Loucy (cell line): ENCODE measurements around the gene TDRD3.

Experiments
- H2AFZ ChIP-seq: fragments of 200-600 bp; sonication (generic); 2 replicates; pipeline ENCODE4 v1.6.0; 2016; ENCODE audit warnings: antibody characterized with exemption, mild to moderate bottlenecking, low read length, moderate library complexity
- H3F3A ChIP-seq: fragments of 200-600 bp; 2 replicates; pipeline ENCODE4 v1.6.0; 2016; ENCODE audit warnings: antibody characterized with exemption, low read depth, mild to moderate bottlenecking
- H3K27me3 ChIP-seq: fragments of 200-600 bp; sonication (generic); 2 replicates; pipeline ENCODE4 v1.6.1; 2014; ENCODE audit warnings: low read length, mild to moderate bottlenecking; ENCODE audit not compliant: insufficient read depth, poor library complexity, severe bottlenecking
- H3K36me3 ChIP-seq: fragments of 200-600 bp; sonication (generic); 2 replicates; pipeline ENCODE4 v1.6.1; 2016; ENCODE audit warnings: low read length; ENCODE audit not compliant: insufficient read depth
- H3K4me1 ChIP-seq: fragments of 200-600 bp; sonication (generic); 2 replicates; pipeline ENCODE4 v1.5.1; 2014; ENCODE audit warnings: low read length, mild to moderate bottlenecking; ENCODE audit not compliant: insufficient read depth, poor library complexity, severe bottlenecking
- H3K4me2 ChIP-seq: fragments of 200-600 bp; sonication (generic); 2 replicates; pipeline ENCODE4 v1.6.0; 2014; ENCODE audit warnings: antibody characterized with exemption, low read length, low read depth, mild to moderate bottlenecking; ENCODE audit not compliant: poor library complexity, severe bottlenecking
- H3K4me3 ChIP-seq: fragments of 200-600 bp; sonication (generic); 2 replicates; pipeline ENCODE4 v1.5.1; 2014; ENCODE audit warnings: low read length, mild to moderate bottlenecking, mixed read lengths; ENCODE audit not compliant: poor library complexity, severe bottlenecking
- H3K79me2 ChIP-seq: fragments of 200-600 bp; sonication (generic); 2 replicates; pipeline ENCODE4 v1.6.1; 2014; ENCODE audit warnings: low read length; ENCODE audit not compliant: insufficient read depth
- H3K9ac ChIP-seq: fragments of 200-600 bp; sonication (generic); 2 replicates; pipeline ENCODE4 v1.6.0; 2014; ENCODE audit warnings: mild to moderate bottlenecking, low read depth, low read length, moderate library complexity; ENCODE audit not compliant: poor library complexity, severe bottlenecking
- H3K9me2 ChIP-seq: fragments of 200-600 bp; sonication (generic); replicated peaks from 2 replicates; pipeline ENCODE4 v1.6.1; 2016; ENCODE audit warnings: low read depth, low read length, mixed read lengths
- H3K9me3 ChIP-seq: fragments of 200-600 bp; sonication (generic); 2 replicates; pipeline ENCODE4 v1.6.1; 2014; ENCODE audit warnings: mild to moderate bottlenecking, antibody characterized with exemption, low read length, low read depth; ENCODE audit not compliant: insufficient read depth
- H4K20me1 ChIP-seq: fragments of 200-600 bp; sonication (generic); 2 replicates; pipeline ENCODE4 v1.6.0; 2014; ENCODE audit warnings: antibody characterized with exemption, low read length, mild to moderate bottlenecking; ENCODE audit not compliant: insufficient read depth, poor library complexity, severe bottlenecking
- CTCF ChIP-seq: fragments of 200-600 bp; sonication (generic); conservative IDR thresholded peaks from 2 replicates; pipeline ENCODE4 v1.5.1; 2014; ENCODE audit warnings: mild to moderate bottlenecking, antibody characterized with exemption, low read length
- EZH2phosphoT487 ChIP-seq: fragments of 200-600 bp; IDR thresholded peaks from 2 replicates; pipeline ENCODE4 v1.6.1; 2018; ENCODE audit warnings: antibody characterized with exemption, mild to moderate bottlenecking, moderate library complexity, borderline replicate concordance

Gene TDRD3

GRCh38 chr13:60520902-60521569, 124.0 kb downstream of the TDRD3 start:
- no peaks in the 10 kb centered on the region for H3K27me3 ChIP-seq
- no peaks in the 10 kb centered on the region for H3K9me2 ChIP-seq
- no peak overlapping the region for H2AFZ ChIP-seq
- H3K4me1 ChIP-seq = no peaks in the 10 kb centered on the region
- no peaks in the 10 kb centered on the region for H3F3A ChIP-seq
- H3K9ac ChIP-seq = no peak overlapping the region
- H3K4me3 ChIP-seq = no peak overlapping the region
- no peaks in the 10 kb centered on the region for H3K79me2 ChIP-seq
- no peak overlapping the region for H3K4me2 ChIP-seq
- no peaks in the 10 kb centered on the region for H4K20me1 ChIP-seq
- H3K9me3 ChIP-seq = no peaks in the 10 kb centered on the region
- H3K36me3 ChIP-seq = peaks cover 7% of the 10 kb centered on the region; the same call in 1 of the 2 replicates
- TF ChIP-seq EZH2phosphoT487 (no peak), CTCF (no peak)

- Histone ChIP-seq H3F3A (no peaks in the 10 kb centered on the region), H3K4me2 (no peak overlapping the region), H3K4me1 (no peaks in the 10 kb centered on the region), H3K9me3 (no peaks in the 10 kb centered on the region), H3K79me2 (no peaks in the 10 kb centered on the region), H4K20me1 (no peaks in the 10 kb centered on the region), H3K4me3 (no peak overlapping the region), H3K36me3 (no peaks in the 10 kb centered on the region; the same call in none of the 2 replicates), H2AFZ (no peak overlapping the region), H3K27me3 (no peaks in the 10 kb centered on the region), H3K9me2 (no peaks in the 10 kb centered on the region), H3K9ac (no peak overlapping the region)
- no peak for TF ChIP-seq EZH2phosphoT487
- TF ChIP-seq CTCF = no peak
Observed at GRCh38 chr13:60538566-60538965, 141.5 kb downstream of the TDRD3 start.

GRCh38 chr13:60540276-60540675, 143.3 kb downstream of the TDRD3 start:
- no peak overlapping the region for H3K9ac ChIP-seq
- H3K9me2 ChIP-seq = no peaks in the 10 kb centered on the region
- H4K20me1 ChIP-seq = no peaks in the 10 kb centered on the region
- H3K4me1 ChIP-seq = no peaks in the 10 kb centered on the region
- H3K36me3 ChIP-seq = no peaks in the 10 kb centered on the region; the same call in none of the 2 replicates
- no peak overlapping the region for H3K4me3 ChIP-seq
- H3K9me3 ChIP-seq = no peaks in the 10 kb centered on the region
- no peaks in the 10 kb centered on the region for H3K27me3 ChIP-seq
- H3F3A ChIP-seq = no peaks in the 10 kb centered on the region
- TF ChIP-seq EZH2phosphoT487 (no peak), CTCF (no peak)
- H2AFZ ChIP-seq = no peak overlapping the region
- H3K4me2 ChIP-seq = no peak overlapping the region
- H3K79me2 ChIP-seq = no peaks in the 10 kb centered on the region
